ENCODE data around the gene GRIK3. TPM values are rescaled to one million over a fixed set of nuclear protein-coding genes. Genes with fewer than 3 reads are reported as not detected.

The GRIK3 gene
- total and polyA plus RNA-seq, 2 experiments from 2014 or later = 0.31 to 2.9 TPM

GRCh38 chr1:37073152-37073853, 39.0 kb upstream of the GRIK3 start:
- no peaks in the 10 kb centered on the region for H3K79me2 ChIP-seq (replicated peaks; ENCODE audit: insufficient read depth)
- peaks cover 17% of the 10 kb centered on the region for H3K4me1 Mint-ChIP-seq
- no peaks in the 10 kb centered on the region for H3K27me3 ChIP-seq (ENCODE audit: insufficient read depth)
- H3K4me3 Mint-ChIP-seq = no peak overlapping the region
- peaks cover 2% of the 10 kb centered on the region; the same call in 1 of the 3 replicates for H3K36me3 Mint-ChIP-seq (ENCODE audit: low read depth)
- H3K27me3 Mint-ChIP-seq (ENCODE audit: insufficient read depth, low read depth, poor library complexity) = peaks cover 6% of the 10 kb centered on the region
- H3K9me2 ChIP-seq (ENCODE audit: insufficient read depth) = no peaks in the 10 kb centered on the region
- H4K20me1 ChIP-seq (replicated peaks; ENCODE audit: insufficient read depth) = no peaks in the 10 kb centered on the region
- H3K36me3 ChIP-seq (ENCODE audit: insufficient read depth) = no peaks in the 10 kb centered on the region
- no peak overlapping the region for H3K27ac Mint-ChIP-seq
- no peak overlapping the region for H2AFZ ChIP-seq
- no peaks in the 10 kb centered on the region for H3F3A ChIP-seq (replicated peaks; ENCODE audit: low read depth)
- ATAC-seq (no peak), DNase-seq (ENCODE audit: low spot score) (no peak)
- peaks cover 3% of the 10 kb centered on the region for H3K9me3 Mint-ChIP-seq
- H3K4me3 ChIP-seq = no peak overlapping the region
- no peaks in the 10 kb centered on the region for H3K4me1 ChIP-seq (ENCODE audit: insufficient read depth)
- no peak overlapping the region for H3K4me2 ChIP-seq
- no peak overlapping the region for H3K27ac ChIP-seq (ENCODE audit: low read depth)
- no peak for TF ChIP-seq ZNF114 (CRISPR knock-in tag; IDR thresholded peaks at IDR 0.05)
- TF ChIP-seq STAT1 (IDR thresholded peaks at IDR 0.05; ENCODE audit: unreplicated experiment) = no peak
- no peak for TF ChIP-seq CTCF (conservative IDR thresholded peaks at IDR 0.05; ENCODE audit: low read depth in 2 of 2)
- no peak for TF ChIP-seq EZH2phosphoT487 (IDR thresholded peaks at IDR 0.05; ENCODE audit: unreplicated experiment)
- no peak for TF ChIP-seq NANOG (IDR thresholded peaks at IDR 0.05; ENCODE audit: borderline replicate concordance)
- no peak for TF ChIP-seq ZNF331 (CRISPR knock-in tag; IDR thresholded peaks at IDR 0.05; ENCODE audit: low read depth)
- no peak for TF ChIP-seq ETS1 (IDR thresholded peaks at IDR 0.05)
- no peak for TF ChIP-seq EZH2 (IDR thresholded peaks at IDR 0.05; ENCODE audit: low read depth, unreplicated experiment)
- TF ChIP-seq JUNB (IDR thresholded peaks at IDR 0.05; ENCODE audit: unreplicated experiment) = no peak
- no peak for TF ChIP-seq CREB1 (CRISPR knock-in tag; IDR thresholded peaks at IDR 0.05; ENCODE audit: low read depth)
- no peak for TF ChIP-seq ZNF462 (CRISPR knock-in tag; IDR thresholded peaks at IDR 0.05)
- TF ChIP-seq REST (IDR thresholded peaks at IDR 0.05; ENCODE audit: unreplicated experiment) = no peak
- no peak for TF ChIP-seq POLR2AphosphoS5 (IDR thresholded peaks at IDR 0.05; ENCODE audit: low read depth)
